ENCODE results near the gene LRRC61.

LRRC61 gene

GRCh38 chr7:150370612-150371071 is 47.5 kb downstream of the LRRC61 start:
- DNase-seq (ENCODE audit: low read depth in 2 of 2), result no peak

GRCh38 chr7:150371131-150371995 is 48.2 kb downstream of the LRRC61 start:
- no peak for DNase-seq (ENCODE audit: low read depth in 2 of 2)

GRCh38 chr7:150371996-150372270 is 48.8 kb downstream of the LRRC61 start:
- no peak for DNase-seq (ENCODE audit: low read depth in 2 of 2)

GRCh38 chr7:150372271-150373048 is 49.3 kb downstream of the LRRC61 start:
- no peak for DNase-seq (ENCODE audit: low read depth in 2 of 2)

GRCh38 chr7:150373049-150373801 is 50.1 kb downstream of the LRRC61 start:
- no peak for DNase-seq (ENCODE audit: low read depth in 2 of 2)

GRCh38 chr7:150374026-150374425 is 50.9 kb downstream of the LRRC61 start:
- DNase-seq (ENCODE audit: low read depth in 2 of 2), result no peak

- DNase-seq (ENCODE audit: low read depth in 2 of 2), result no peak
Observed at GRCh38 chr7:150374472-150374871, 51.3 kb downstream of the LRRC61 start.

- DNase-seq (ENCODE audit: low read depth in 2 of 2), result no peak
Observed at GRCh38 chr7:150375662-150376521, 52.7 kb downstream of the LRRC61 start.

- no peak for DNase-seq (ENCODE audit: low read depth in 2 of 2)
Observed at GRCh38 chr7:150376560-150376959, 53.4 kb downstream of the LRRC61 start.

- no peak for DNase-seq (ENCODE audit: low read depth in 2 of 2)
Observed at GRCh38 chr7:150377196-150377595, 54.0 kb downstream of the LRRC61 start.

GRCh38 chr7:150377635-150378034 is 54.5 kb downstream of the LRRC61 start:
- DNase-seq (ENCODE audit: low read depth in 2 of 2), result no peak

- peak in 1 of 2 experiments; percentile 12 for DNase-seq (ENCODE audit: low read depth in 2 of 2)
Observed at GRCh38 chr7:150378115-150378852, 55.1 kb downstream of the LRRC61 start.

- peak; percentile 72 to 79 for DNase-seq (ENCODE audit: low read depth in 2 of 2)
Observed at GRCh38 chr7:150378853-150379440, 55.8 kb downstream of the LRRC61 start, which contains the start of gene ZNF775. Gene ZNF775, plus strand, starts transcription at chr7:150379330. Its CDS starts 9,141 bp downstream, at chr7:150388471.

- no peak for DNase-seq (ENCODE audit: low read depth in 2 of 2)
Observed at GRCh38 chr7:150379441-150380379, 56.6 kb downstream of the LRRC61 start.

- DNase-seq (ENCODE audit: low read depth in 2 of 2), result no peak
Observed at GRCh38 chr7:150380463-150380862, 57.3 kb downstream of the LRRC61 start.

GRCh38 chr7:150381096-150381495 is 57.9 kb downstream of the LRRC61 start:
- DNase-seq (ENCODE audit: low read depth in 2 of 2), result no peak

GRCh38 chr7:150381785-150382122 is 58.6 kb downstream of the LRRC61 start:
- no peak for DNase-seq (ENCODE audit: low read depth in 2 of 2)

GRCh38 chr7:150382123-150382843 is 59.1 kb downstream of the LRRC61 start:
- DNase-seq (ENCODE audit: low read depth in 2 of 2), result no peak
